Smooth muscle cell (in vitro differentiated cells): Measurements from ENCODE around the gene NEAT1. TPM values are rescaled to one million over a fixed set of nuclear protein-coding genes. Genes with fewer than 3 reads are reported as not detected.

Source experiments
- DNase-seq: peaks from one replicate; lab custom pipeline; 2025; ENCODE audit not compliant: unreplicated experiment; lab: John Stamatoyannopoulos, UW
- H2AFZ ChIP-seq: fragments of 200-600 bp; sonication (generic); 2 replicates; pipeline ENCODE4 v1.6.0; 2016; ENCODE audit warnings: antibody characterized with exemption, low read depth, mild to moderate bottlenecking
- H3F3A ChIP-seq: fragments of 200-600 bp; sonication (generic); 2 replicates; pipeline ENCODE4 v1.6.0; 2017; ENCODE audit warnings: antibody characterized with exemption, low read depth
- H3K27ac ChIP-seq: fragments of 200-600 bp; sonication (generic); 2 replicates; pipeline ENCODE4 v1.5.1; 2016; ENCODE audit warnings: low read depth, mild to moderate bottlenecking
- H3K27me3 ChIP-seq: fragments of 200-600 bp; sonication (generic); 2 replicates; pipeline ENCODE4 v1.6.1; 2016; ENCODE audit warnings: low read depth, mild to moderate bottlenecking
- H3K36me3 ChIP-seq: fragments of 200-600 bp; sonication (generic); 2 replicates; pipeline ENCODE4 v1.5.1; 2016; ENCODE audit warnings: low read depth
- H3K4me1 ChIP-seq: fragments of 200-600 bp; sonication (generic); 2 replicates; pipeline ENCODE4 v1.5.1; 2016; ENCODE audit warnings: low read depth
- H3K4me2 ChIP-seq: fragments of 200-600 bp; sonication (generic); 2 replicates; pipeline ENCODE4 v1.6.0; 2016; ENCODE audit warnings: mild to moderate bottlenecking
- H3K4me3 ChIP-seq: fragments of 200-600 bp; sonication (generic); 2 replicates; pipeline ENCODE4 v1.5.1; 2016; ENCODE audit warnings: mild to moderate bottlenecking
- H3K79me2 ChIP-seq: fragments of 200-600 bp; sonication (generic); 2 replicates; pipeline ENCODE4 v1.6.0; 2016; ENCODE audit warnings: low read depth, mild to moderate bottlenecking
- H3K9ac ChIP-seq: fragments of 200-600 bp; sonication (generic); 2 replicates; pipeline ENCODE4 v1.6.0; 2016; ENCODE audit warnings: low read depth
- H3K9me3 ChIP-seq: fragments of 200-600 bp; sonication (generic); replicated peaks from 2 replicates; pipeline ENCODE4 v1.5.1; 2016; ENCODE audit warnings: low read depth
- H4K20me1 ChIP-seq: fragments of 200-600 bp; sonication (generic); 2 replicates; pipeline ENCODE4 v1.6.0; 2016; ENCODE audit warnings: low read depth
- CTCF ChIP-seq: fragments of 200-600 bp; sonication (generic); IDR thresholded peaks from 2 replicates; pipeline ENCODE4 v1.5.1; 2017; ENCODE audit warnings: borderline replicate concordance, mild to moderate bottlenecking, antibody characterized with exemption; ENCODE audit not compliant: insufficient read depth, poor library complexity, severe bottlenecking
- WGBS: methylation state at CpG from one replicate; pipeline ENCODE4 v1.1.7; 2016; ENCODE audit warnings: low lambda C conversion rate; 5-methylcytosine and 5-hydroxymethylcytosine counted together
- polyA plus RNA-seq: library from polyadenylated mRNA; unstranded; fragments of >200 nt; fragmentation: Nextera tagmentation; extraction: Ambion mirVana; gene quantifications from 2 replicates; pipeline ENCODE4 v1.2.1, GENCODE V29; 2016
- total RNA-seq: library from RNA; depleted of rRNA; stranded (reverse); fragments of >200 nt; gene quantifications from 2 replicates; pipeline ENCODE4 v1.2.3, GENCODE V29; 2014

NEAT1 gene
- total and polyA plus RNA-seq, 2 experiments from 2014 or later = 14.9 to 155 TPM

DNA sequence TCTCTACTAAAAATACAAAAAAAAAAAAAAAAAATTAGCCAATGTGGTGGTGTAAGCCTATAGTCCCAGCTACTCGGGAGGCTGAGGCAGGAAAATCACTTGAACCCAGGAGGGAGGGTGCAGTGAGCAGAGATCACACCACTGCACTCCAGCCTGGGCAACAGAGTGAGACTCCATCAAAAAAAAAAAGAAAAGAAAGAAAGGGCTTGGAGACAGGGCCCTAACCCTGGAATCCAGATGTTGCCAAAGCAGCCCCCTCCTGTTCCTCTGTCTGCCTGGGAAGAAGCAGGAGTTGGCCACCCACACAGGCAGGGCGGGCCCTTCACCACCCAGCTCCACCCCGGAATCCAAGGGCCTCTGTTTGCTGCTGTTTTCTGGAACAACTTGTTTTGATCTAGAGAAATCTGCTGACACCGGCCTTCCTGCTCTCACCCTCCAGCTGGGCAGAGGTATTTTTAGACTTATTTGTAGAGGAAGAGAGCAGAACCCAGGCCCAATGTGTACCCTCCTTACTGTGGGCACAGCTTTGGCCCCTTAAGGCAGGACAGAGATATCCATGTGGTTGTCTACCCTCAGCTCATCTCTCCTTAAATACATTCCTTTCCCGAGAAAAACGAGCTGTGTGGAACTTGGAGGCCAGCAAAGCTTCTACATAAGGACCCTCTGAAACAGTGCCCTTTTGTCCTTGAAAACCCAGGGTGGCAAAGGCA lies 2.7 kb upstream of the NEAT1 start:
- TF ChIP-seq CTCF = no peak
- H3K27ac ChIP-seq = peak overlapping the region; percentile 100
- 0% methylated on average over 6 of the region's 6 CpGs for WGBS
- no peaks in the 10 kb centered on the region for H3K36me3 ChIP-seq
- peaks cover 54% of the 10 kb centered on the region for H3F3A ChIP-seq
- peaks cover 52% of the 10 kb centered on the region for H3K4me1 ChIP-seq
- H3K4me3 ChIP-seq = peak overlapping the region; percentile 88
- peak; percentile 40 for DNase-seq
- no peak overlapping the region for H2AFZ ChIP-seq
- H4K20me1 ChIP-seq = peaks cover 23% of the 10 kb centered on the region
- H3K79me2 ChIP-seq = peaks cover 53% of the 10 kb centered on the region
- peak overlapping the region; percentile 99 for H3K9ac ChIP-seq
- H3K9me3 ChIP-seq = no peaks in the 10 kb centered on the region
- no peaks in the 10 kb centered on the region for H3K27me3 ChIP-seq
- peak overlapping the region; percentile 99 for H3K4me2 ChIP-seq

GRCh38 chr11:65420506-65420905 lies 2.1 kb upstream of the NEAT1 start:
- Histone ChIP-seq H3K4me3 (peak overlapping the region; percentile 88), H3K9ac (peak overlapping the region; percentile 99), H3K27ac (peak overlapping the region; percentile 100), H3K36me3 (no peaks in the 10 kb centered on the region), H3K4me1 (peaks cover 52% of the 10 kb centered on the region), H3K27me3 (no peaks in the 10 kb centered on the region), H4K20me1 (peaks cover 28% of the 10 kb centered on the region), H3F3A (peaks cover 59% of the 10 kb centered on the region), H3K9me3 (no peaks in the 10 kb centered on the region), H2AFZ (no peak overlapping the region), H3K79me2 (peaks cover 59% of the 10 kb centered on the region), H3K4me2 (peak overlapping the region; percentile 99)
- 84% methylated on average over 2 of the region's 2 CpGs for WGBS
- TF ChIP-seq CTCF = no peak
- no peak for DNase-seq

DNA sequence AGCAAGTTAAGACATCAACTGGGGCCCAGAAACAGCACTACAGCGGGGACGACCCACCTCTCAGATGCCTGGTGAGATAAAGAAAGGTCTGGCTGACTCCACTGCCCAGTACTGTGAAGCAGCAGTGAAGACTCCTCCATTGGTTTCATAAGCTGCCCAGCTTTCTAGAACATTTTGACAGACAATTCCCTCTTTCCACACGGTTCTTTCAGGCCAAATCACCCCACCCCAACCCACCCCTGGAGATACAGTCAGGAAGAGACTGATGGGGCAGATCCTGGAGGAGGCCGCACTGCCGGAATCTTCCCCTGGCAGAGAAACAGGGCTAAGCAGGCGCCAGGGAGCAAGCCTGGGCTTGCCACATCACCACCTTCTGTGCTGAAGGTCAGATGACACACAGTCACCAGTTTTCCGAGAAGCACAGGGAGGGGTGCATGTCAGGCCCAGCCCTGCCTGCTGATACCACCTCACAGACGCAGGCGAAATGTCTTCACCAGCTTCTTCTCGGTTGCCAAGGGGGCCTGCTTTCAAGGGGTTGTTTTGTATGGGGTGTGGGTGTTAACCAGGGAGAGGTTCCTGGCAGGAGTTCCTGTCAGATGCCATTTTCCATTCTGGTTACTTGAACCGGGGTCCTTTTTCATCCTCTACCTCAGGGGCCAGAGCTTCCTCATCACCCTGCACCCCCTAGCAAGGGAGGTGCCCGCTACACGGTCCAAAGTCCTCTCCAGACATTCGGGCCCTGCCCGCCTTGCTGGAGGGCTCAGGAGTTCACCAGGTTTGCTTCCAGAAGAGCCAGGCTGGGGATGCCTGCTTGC lies 1.4 kb upstream of the NEAT1 start:
- peaks cover 35% of the 10 kb centered on the region for H4K20me1 ChIP-seq
- H3F3A ChIP-seq = peaks cover 60% of the 10 kb centered on the region
- peaks cover 48% of the 10 kb centered on the region for H3K4me1 ChIP-seq
- H3K27me3 ChIP-seq = no peaks in the 10 kb centered on the region
- peak overlapping the region; percentile 99 for H3K9ac ChIP-seq
- no peaks in the 10 kb centered on the region for H3K9me3 ChIP-seq
- no peak for TF ChIP-seq CTCF
- H3K36me3 ChIP-seq = no peaks in the 10 kb centered on the region
- peaks cover 59% of the 10 kb centered on the region for H3K79me2 ChIP-seq
- peak overlapping the region; percentile 100 for H3K27ac ChIP-seq
- H3K4me3 ChIP-seq = peak overlapping the region; percentile 88
- peak overlapping the region; percentile 99 for H3K4me2 ChIP-seq
- WGBS = 17% methylated on average over 15 of the region's 15 CpGs
- no peak overlapping the region for H2AFZ ChIP-seq
- peak; percentile 74 for DNase-seq
